Inflammatory macrophage (primary cell): ENCODE data around the gene ZFAND2A.
"Not testable (repeated sequence)": the region's sequence is repeated elsewhere in the genome, so short reads cannot be mapped to it uniquely, and the experiment has no call there.

Experiments used
- DNase-seq, 2 donors: peaks; one replicate each; pipeline ENCODE4 v3.0.0-alpha.2; 2020 to 2022
- total RNA-seq, 18 experiments: gene quantifications; one replicate each; lab custom pipeline; 2026; ENCODE audit warnings: mixed read lengths in 6 of 18, inconsistent platforms in 2 of 18; lab: John Stamatoyannopoulos, UW

Gene ZFAND2A, protein sequence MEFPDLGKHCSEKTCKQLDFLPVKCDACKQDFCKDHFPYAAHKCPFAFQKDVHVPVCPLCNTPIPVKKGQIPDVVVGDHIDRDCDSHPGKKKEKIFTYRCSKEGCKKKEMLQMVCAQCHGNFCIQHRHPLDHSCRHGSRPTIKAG
- 8.8 to 32.8 (median 18.9) reads per million in 18 experiments for total RNA-seq

DNA sequence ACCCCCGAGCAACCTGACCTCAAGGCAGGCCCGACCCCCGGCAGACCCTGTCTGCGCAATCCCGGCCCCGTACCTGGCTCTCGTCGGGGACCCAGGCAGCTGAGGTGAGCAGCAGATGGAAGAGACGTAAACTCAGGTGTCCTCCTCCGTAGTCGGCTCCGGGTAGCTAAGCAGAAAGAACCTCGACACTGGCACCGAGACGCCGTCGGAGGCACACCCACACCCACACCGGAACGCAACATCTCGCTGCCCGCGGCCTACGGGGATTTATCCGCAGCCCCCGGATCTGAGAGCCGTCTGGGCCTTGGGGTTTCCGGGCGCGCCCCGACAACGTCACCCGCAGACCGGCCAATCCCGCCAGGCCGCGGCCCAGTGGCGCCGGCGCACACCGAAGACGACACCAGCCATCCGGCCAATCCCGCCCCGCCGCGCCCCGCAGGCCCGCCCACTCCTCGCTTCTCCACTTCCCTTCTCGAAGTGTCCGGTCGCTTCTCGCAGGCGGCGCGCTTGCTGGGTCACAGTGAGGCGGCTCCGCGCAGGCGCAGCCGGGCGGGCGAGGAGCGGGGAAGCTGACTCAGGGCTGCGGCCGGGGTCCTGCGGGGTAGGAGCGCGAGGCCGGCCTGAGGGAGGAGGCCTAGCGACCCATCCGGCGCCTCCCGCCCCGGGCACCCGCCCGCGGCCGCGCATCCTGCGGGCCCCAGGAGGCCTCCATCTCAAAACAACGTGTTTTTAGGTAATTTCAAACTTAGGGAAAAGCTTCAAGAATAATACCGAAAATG, at the start of gene ZFAND2A:
Gene ZFAND2A, minus strand, starts transcription at position 306 of the 779 bp plus-strand sequence. CDS start 1,984 bp downstream, outside the sequence.
- peak; percentile 98 to 99 for DNase-seq

DNA sequence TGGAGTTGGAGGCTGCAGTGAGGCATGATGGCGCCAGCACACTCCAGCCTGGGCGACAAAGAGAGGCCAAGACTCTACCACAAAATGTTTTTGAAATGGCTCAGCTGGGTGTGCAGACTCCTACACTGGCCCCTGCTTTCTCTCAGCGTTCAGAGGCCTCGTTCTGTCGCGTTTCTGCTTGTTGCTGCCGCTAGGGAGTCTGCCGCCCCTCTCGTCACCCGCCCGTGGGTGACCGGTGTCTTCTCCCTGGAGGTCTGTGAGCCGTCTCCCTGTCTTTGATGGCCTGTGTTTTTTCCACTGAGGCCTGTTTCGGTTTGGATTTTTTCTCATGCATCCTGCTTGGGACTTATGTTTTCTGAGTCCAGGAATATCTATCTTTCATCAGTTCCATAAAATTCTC, 49.1 kb upstream of the ZFAND2A start:
- no peak for DNase-seq

DNA sequence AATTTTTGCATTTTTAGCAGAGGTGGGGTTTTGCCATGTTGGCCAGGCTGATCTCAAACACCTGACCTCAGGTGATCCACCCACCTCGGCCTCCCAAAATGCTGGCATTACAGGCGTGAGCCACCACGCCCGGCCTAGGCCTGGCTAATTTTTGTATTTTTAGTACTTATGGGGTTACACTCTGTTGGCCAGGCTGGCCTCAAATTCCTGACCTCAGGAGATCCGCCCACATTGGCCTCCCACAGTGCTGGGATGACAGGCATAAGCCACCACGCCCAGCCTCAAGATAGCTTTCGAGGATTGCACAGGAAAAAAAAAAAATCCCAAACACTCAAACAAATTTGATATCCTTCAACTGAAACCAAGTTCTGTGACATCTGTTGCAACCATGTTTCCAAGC, 45.7 kb upstream of the ZFAND2A start:
- DNase-seq = not testable (repeated sequence)

DNA sequence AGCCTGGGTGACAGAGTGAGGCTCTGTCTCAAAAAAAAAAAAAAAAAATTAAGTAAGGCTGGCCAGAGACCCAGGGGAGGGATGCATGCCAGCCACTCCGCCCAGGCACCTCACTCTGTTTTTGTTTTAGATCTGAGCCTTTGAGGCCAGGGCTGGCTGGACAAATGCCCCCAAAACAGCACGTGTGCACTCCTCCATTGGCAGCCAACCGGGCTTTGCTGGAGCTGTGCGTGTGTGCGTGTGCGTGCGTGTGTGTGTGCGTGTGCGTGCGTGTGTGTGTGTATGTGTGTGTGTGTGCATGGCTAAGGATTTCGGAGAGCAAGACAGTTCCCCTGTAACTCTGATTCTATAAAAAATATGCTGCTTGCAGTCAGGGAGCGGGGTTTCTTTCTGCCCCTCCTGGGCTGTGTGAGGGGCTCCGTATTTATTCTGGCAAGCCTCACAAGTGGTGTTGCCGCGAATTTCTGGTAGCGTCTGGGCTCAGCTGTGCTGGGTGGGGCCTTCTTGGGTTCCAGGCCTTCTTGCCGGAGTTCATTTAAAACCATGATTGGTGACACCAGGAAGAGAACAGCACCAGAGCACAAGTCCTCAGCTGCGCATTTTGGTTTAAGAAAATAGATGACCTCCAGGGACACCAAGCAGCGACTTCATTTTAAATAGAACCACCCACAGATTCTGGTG, 44.6 kb upstream of the ZFAND2A start:
- DNase-seq = no peak

DNA sequence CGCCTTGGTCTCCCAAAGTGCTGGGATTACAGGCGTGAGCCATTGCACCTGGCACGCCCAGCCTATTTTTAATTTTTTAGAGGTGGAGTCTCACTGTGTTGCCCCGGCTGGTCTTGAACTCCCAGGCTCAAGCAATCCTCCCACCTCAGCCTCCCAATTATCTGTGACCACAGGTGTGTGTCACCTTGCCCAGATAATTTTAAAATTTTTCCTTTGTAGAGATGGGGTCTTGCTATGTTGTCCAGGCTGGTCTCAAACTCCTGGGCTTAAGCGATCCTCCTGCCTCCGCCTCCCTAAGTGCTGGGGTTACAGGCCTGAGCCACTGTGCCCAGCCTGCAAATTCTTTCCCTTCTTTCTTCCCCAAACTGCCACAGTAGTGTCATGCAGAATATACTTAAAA, 42.9 kb upstream of the ZFAND2A start:
- DNase-seq = not testable (repeated sequence)

DNA sequence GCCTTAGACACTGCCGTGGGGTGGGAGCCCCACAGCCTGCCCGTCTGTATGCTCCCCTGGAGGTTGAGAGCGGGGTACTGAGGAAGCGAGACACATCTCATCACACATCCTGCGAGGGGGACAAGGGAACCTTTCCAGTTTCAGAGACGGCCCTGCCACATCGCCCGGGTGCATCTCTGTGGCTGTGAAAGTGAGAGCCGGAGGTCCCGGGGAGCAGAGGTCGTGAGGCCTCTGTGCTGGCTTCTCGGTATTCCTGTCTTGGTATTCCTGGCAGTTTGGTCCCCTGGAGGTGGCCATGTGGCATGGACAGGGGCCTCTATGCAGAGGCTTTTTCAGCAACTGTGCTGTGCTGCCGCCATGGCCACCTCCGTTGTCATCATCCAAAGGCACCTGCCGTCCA, 41.9 kb upstream of the ZFAND2A start:
- DNase-seq = no peak

DNA sequence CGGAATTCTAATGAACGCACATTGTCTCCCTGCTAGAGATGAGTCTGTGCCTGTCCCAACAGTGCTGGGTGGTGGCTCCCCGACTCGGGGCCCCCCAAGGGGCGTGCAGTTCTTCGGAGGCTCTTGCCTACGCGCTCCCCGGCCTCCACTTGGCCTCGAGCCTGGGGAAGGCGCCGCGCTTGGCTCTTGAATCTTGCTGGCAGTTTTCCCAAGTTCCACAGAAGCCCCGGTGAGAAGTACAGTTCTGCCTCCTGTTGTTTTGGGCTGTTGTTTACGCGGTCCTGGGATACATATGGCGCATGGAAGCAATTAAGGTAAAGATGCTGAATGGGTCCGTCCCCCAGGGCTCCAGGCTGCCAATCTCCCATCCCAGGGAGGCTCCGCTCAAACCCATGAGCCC, 40.0 kb upstream of the ZFAND2A start:
- no peak for DNase-seq

DNA sequence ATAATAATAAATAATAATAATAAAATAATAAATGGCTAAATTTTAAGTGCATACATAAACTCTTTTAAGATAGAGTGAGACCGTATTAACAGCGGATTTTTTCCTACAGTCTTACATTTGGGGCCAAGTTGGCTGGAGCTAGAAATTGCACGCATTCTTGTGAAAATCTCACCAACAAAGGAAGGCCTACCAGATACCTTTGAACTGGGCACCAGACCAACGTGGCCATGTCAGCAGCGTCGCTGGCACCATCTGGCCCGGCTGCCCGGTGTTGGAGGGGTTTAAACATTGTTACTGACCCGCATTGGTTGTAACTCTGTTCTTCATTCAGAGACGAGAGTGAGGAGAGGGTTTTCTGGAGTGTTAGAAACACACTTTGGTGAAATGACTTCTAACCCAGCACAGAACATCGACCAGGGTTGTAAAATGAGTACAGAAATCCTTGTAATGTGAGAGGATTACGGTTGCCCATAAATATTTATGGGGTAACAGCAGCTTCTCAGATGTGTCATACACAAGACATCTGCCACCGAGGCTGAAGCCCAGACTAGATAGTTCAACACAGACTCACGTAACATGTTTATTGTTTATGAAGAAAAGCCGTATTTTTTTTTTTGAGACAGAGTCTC, 38.1 kb upstream of the ZFAND2A start:
- DNase-seq = no peak

DNA sequence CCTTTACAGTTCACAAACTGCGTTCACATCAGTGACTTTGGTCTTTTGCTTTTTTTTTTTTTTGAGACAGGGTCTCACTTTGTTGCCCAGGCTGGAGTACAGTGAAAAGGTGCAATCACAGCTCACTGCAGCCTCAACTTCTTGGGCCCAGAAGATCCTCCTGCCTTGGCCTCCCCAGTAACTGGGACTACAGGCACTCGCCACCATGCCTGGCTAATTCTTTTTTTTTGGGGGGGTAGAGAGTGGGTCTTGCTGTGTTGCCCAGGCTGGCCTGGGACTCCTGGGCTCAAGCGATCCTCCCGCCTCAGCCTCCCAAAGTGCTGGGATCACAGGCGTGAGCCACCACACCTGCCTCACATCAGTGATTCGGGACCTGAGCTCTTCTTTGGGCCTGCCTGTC, 37.0 kb upstream of the ZFAND2A start:
- no peak for DNase-seq

DNA sequence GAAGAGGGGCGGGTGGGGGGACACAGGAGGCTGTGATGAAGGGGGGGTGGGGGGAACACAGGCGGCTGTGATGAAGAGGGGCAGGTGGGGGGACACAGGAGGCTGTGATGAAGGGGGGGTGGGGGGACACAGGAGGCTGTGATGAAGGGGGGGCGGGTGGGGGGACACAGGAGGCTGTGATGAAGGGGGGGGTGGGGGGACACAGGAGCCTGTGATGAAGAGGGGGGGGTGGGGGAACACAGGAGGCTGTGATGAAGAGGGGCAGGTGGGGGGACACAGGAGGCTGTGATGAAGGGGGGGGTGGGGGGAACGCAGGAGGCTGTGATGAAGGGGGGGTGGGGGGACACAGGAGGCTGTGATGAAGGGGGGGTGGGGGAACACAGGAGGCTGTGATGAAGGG, 36.4 kb upstream of the ZFAND2A start:
- DNase-seq = not testable (repeated sequence)

DNA sequence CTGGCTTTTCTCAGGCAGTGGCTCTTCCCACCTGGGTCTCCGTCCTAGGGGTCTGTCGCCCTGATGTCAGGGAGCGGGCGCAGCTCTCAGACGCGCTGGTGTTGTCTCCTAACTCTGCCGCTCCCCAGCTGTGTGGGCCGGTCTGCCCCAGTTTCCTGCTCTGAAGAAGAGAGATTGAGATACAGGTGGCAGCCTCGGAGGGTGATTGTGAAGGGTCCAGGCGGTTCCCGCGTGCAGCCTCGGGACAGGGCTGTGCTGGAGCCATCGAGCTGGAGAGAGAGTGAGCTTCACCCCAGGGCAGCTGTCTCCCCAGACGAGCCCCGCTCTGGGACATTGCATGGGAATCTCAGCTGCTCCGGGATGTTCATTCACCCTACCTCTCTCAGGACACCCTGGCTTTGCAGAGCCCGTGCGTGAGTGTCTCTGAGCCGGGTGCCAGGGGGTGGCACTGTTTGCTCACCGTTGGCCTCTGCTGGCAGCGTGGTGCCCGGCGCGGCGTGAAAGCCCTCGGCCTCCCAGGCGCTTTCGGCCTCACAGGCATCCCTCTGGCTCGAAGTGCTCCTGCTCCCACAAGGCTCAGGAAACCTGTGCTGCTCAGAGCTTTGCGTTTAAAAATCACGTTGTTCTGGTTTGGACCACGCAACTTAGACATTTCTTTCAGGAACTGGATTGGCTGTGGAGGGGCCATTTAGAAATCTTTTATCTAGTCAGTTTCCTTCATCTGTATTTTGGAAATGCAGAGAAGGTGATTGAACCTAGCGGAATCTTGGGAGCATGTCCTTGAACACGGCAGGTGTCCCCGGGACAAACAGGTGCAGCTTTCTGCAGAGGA, 33.8 kb upstream of the ZFAND2A start:
- peak; percentile 47 to 62 for DNase-seq

DNA sequence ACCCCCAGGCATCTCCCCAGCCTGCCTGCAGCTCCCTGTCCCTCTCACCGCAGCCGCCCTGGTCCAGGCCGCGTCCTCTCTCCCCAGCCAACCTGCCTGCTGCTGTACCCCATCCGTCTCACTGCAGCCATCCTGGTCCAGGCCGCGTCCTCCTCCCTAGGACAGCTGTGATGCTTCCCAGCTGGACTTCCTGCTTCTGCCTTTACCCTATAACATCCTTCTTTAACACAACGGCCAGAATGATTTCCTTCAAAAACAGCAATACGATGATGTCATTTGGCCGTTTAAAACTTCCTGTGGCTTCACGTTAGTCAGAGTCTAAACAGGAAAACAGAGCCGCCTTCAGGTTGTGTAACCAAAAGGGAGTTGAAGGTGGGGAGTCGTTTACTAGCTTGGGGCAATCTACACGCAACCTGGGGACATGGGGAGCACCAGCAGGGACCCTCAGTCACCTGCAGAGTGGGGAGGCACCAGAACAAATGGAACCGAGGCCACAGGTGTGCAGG, 32.2 kb upstream of the ZFAND2A start:
- peak; percentile 88 to 90 for DNase-seq

DNA sequence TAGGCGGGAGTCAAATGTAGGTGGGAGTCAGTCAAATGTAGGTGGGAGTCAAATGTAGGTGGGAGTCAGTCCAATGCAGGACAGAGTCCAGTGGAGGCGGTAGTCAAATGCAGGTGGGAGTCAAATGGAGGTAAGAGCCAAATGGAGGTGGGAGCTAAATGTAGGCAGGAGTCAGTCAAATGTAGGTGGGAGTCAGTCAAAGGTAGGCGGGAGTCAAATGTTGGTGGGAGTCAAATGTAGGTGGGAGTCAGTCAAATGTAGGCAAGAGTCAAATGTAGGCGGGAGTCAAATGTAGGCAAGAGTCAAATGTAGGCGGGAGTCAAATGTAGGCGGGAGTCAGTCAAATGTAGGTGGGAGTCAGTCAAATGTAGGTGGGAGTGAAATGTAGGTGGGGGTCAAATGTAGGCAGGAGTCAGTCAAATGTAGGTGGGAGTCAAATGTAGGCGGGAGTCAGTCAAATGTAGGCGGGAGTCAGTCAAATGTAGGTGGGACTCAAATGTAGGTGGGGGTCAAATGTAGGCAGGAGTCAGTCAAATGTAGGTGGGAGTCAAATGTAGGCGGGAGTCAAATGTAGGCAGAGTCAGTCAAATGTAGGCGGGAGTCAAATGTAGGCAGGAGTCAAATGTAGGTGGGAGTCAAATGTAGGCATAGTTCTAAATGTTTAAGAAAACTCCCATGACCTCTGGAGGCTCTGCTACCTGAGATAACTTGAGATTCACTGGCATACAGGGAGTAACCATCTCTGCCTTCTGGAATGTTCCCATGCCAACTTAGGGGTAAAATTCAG, 30.2 kb upstream of the ZFAND2A start:
- DNase-seq = no peak

DNA sequence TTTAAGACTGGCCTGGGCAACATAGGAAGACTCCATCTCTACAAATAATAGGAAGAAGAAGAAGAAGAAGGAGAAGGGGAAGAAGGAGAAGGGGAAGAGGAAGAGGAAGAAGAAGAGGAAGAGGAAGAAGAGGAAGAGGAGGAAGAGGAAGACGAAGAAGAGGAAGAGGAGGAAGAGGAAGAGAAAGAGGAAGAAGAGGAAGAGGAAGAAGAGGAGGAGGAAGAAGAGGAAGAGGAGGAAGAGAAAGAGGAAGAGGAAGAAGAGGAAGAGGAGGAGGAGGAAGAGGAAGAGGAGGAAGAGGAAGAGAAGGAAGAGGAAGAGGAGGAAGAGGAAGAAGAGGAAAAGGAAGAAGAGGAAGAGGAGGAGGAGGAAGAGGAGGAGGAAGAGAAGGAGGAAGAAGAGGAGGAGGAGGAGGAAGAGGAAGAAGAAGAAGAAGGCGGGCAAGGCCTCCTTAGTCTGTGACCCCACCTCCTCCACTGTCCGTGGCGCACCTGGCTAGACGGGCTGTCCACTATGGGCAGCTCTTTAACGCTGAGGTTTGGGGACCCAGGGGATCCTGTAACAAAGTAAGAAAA, 28.8 kb upstream of the ZFAND2A start:
- no peak for DNase-seq

DNA sequence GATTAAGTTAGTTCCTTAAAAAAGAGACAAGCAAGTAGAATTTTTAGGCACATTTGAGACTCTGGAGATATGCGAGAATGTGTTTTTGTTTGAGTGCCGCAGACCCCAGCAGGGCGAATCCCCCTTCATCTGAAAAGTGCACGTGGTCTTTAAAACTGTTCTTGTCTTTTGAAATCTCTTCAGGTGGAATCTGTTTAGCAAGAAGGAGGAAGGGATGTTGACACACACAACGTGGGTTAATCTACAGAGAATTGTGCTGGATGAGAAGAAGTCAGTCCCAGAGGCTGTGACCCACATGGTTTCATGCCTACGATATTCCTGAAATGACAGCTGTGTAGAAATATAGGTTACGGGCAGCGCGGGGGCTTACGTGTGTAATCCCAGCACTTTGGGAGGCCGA, 27.1 kb upstream of the ZFAND2A start:
- DNase-seq = no peak

DNA sequence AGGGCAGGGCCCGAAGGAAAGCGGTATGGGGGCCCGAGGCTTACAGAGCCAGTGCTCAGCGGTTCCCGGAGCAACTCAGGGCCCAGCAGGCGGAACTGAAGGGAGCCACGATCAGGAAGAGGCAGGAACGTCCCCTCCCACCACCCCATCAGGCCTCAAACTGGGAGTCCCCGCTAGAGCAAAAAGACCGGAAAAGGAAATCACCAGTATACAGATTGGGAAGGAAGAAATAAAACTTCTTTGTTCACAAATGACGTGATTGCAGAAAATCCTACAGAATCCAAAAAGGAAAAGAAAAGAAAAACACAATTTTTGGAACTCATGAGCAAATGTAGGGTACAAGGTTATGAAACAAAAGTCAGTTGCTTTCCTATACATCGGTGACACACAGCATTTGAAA, 21.6 kb upstream of the ZFAND2A start:
- DNase-seq = peak in 1 of 2 donors; percentile 13

DNA sequence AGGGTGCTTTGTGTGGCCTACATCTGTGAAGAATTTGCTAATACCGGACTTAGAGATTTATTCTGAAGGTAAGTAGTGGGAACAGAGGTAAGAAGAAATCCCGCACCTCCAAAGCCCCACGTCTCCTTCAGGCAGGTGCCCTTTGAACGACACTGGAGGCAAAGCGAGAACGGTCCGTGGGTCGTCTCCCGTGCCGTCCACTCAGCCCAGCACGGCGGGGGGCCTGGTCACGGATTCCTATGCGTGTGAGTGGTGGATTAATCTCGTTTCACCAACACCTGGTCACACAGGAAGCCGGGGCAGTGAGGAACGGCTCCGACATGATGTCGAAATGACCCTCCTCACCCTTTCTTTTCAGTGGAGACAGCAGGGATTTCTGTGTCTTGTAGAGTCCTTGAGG, 21.0 kb upstream of the ZFAND2A start:
- no peak for DNase-seq

DNA sequence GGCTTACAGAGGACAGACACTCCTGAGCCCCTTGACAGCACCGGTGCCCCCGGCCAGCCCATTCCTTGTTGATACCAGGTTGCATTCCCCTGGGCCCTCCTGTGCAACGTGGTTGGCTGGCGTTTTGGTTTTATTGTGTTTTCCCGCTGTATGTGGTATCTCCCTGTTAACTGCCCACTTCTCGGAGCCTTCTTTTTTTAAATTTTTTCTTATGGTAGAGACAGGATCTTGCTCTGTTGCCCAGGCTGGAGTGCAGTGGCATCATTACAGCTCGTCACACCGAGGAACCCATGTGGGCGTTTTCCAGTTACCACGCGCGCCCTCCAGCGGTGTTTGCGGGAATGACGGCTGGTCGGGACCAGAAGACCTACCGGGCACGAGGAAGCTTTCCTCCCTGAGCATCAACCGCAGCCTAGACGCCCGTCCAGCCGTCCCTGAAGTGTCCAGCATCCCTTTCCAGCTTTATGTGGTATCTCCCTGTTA, 16.9 kb upstream of the ZFAND2A start:
- DNase-seq = peak; percentile 73 to 83

DNA sequence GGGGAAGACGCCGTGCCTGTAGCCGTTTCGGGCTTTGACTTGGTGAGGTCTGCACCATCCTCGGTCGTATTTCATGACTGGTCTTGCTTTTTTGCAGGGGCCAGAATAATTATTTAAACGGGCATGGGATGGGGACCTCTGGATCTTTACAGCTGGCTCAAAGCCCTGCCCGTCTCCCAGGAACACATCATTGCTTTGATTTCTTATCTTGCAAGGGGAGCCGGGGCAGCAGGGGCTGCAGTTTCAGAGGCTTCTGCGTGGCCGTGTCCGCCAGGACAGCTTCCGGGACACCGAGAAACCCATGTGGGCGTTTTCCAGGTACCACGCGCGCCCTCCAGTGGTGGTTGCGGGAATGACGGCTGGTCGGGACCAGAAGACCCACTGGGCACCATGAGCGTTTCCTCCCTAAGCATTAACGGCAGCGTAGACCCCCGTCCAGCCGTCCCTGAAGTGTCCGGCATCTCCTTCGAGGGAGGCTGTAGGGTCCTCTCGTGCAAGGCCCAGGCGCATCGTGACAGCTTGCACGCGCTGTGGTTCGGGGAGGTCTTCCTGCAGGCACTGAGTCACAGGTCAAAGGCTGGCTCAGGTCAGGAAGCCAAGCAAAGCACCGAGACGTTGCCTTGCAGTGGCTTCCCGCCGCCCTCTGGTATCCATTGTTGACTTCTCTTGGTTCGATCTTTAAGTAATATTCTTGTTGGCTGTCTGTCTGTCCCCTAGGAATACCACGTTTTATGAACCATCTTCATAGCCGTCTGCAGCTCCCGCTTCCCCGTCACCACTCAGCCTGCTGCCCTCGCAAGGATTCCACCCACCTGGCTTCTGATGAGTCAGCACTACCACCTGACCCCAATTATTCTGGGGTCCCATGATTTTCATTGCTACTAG, 16.2 kb upstream of the ZFAND2A start:
- DNase-seq = peak; percentile 73 to 76

DNA sequence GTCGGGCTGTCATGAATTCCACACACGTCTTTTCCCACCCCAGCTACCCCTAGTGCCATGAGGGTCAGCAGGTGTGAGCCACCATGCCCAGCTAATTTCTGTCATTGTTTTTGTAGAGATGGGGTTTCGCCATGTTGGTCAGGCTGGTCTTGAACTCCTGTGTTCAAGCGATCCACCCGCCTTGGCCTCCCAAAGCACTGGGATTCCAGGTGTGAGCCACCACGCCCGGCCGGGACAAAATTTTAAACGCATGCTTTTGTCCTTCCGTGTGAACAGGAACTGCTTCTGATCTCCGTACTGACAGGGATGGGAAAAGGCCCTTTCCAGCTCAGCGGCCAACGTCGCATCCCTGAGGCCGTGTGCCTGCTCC, 15.6 kb upstream of the ZFAND2A start:
- DNase-seq = no peak
